Measurements from ENCODE around the gene CTTNBP2.

DNA sequence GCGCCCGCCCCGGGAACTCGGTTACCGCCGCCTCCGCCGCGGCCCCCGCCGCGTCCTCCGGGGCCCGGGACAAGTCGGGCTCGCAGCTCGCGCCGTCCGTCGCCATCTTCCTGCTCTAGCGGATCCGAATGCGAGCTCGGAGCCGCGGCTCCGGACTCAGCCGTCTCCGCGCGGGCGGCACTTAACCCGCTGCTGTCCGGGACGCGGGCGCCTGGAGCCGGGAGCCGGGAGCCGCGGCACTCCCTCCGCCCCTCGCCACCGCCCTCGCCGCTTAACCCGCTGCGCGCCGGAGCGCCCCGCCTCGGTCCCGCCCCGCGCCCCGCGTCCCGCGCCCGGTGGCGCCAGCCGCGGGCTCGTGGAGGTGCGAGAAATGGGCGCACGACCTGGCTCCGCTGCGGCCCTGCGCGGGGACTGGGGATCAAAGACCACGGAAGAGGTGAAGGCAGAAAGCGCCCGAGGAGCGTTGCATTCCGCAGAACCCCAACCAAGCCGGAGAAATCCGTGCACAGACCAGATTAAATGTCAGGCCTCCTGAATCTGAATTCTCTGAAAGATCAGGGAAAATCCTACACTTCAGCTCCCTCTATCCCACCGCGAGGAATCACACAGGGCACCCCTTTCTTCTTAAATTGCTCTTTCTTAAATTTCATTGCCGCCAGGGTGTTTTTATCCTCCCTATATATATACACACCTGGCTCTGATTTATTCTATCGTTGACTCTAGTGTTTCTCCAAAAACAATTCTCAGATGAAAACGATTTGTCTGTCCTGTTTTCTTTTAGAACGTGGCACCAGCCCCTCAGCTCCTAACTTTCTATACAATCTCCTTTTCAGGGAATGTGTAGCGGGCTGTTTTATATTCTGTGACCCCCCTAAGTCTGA, at the start of gene CTTNBP2:
- TF ChIP-seq POLR2A (IDR thresholded peaks at IDR 0.05; ENCODE audit: low read depth, low read length) (no peak), POLR2AphosphoS5 (IDR thresholded peaks at IDR 0.05; ENCODE audit: low read depth, low read length) (no peak), TAF1 (IDR thresholded peaks at IDR 0.05; ENCODE audit: low read depth, low read length) (no peak), SPI1 (IDR thresholded peaks at IDR 0.05; ENCODE audit: low read depth, low read length) (no peak), POU2F2 (IDR thresholded peaks at IDR 0.05; ENCODE audit: low read depth, low read length) (no peak), PAX5 (IDR thresholded peaks at IDR 0.05; ENCODE audit: insufficient read depth, low read length, severe bottlenecking) (no peak)

Measured in GM12891 (cell line).